BE2C (cell line): ENCODE data around the gene PRDM8.

Experiments
- DNase-seq: peaks from one replicate; pipeline ENCODE4 v3.0.0-alpha.2; 2020
- H3K27me3 ChIP-seq: fragments of 250-450 bp; sonication (Bioruptor Pico); 2 replicates; pipeline ENCODE4 v1.5.1; 2020; ENCODE audit warnings: mild to moderate bottlenecking
- H3K36me3 ChIP-seq: fragments of 250-450 bp; sonication (Bioruptor Pico); 2 replicates; pipeline ENCODE4 v1.5.1; 2020; ENCODE audit warnings: mild to moderate bottlenecking
- H3K4me1 ChIP-seq: fragments of 250-450 bp; sonication (Bioruptor Pico); 2 replicates; pipeline ENCODE4 v1.5.1; 2020
- H3K4me3 ChIP-seq: 2 replicates; pipeline ENCODE4 v1.5.1; 2011; ENCODE audit warnings: low read depth, low read length
- H3K9me3 ChIP-seq: fragments of 250-450 bp; sonication (Bioruptor Pico); 2 replicates; pipeline ENCODE4 v1.5.1; 2020
- TF ChIP-seq, protein P1 (sequence below): IDR thresholded peaks from 2 replicates; pipeline ENCODE4 v1.5.1; 2012; ENCODE audit warnings: mild to moderate bottlenecking, low read depth, low read length

The PRDM8 gene

DNA sequence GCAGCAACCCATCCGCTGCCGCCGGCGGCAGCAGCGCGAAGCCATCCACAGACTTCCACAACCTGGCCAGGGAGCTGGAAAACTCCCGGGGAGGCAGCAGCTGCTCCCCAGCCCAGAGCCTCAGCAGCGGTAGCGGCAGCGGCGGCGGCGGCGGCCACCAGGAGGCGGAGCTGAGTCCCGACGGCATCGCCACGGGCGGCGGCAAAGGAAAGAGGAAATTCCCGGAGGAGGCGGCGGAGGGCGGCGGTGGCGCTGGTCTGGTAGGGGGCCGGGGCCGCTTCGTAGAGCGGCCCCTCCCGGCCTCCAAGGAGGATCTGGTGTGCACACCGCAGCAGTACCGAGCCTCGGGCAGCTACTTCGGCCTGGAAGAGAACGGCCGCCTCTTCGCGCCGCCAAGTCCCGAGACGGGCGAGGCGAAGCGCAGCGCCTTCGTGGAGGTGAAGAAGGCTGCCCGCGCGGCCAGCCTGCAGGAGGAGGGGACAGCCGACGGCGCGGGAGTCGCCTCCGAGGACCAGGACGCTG is 4.9 kb downstream of the PRDM8 start:
- peak; percentile 72 for DNase-seq
- no peaks in the 10 kb centered on the region for H3K9me3 ChIP-seq
- H3K36me3 ChIP-seq = no peaks in the 10 kb centered on the region
- TF ChIP-seq, protein P1, sequence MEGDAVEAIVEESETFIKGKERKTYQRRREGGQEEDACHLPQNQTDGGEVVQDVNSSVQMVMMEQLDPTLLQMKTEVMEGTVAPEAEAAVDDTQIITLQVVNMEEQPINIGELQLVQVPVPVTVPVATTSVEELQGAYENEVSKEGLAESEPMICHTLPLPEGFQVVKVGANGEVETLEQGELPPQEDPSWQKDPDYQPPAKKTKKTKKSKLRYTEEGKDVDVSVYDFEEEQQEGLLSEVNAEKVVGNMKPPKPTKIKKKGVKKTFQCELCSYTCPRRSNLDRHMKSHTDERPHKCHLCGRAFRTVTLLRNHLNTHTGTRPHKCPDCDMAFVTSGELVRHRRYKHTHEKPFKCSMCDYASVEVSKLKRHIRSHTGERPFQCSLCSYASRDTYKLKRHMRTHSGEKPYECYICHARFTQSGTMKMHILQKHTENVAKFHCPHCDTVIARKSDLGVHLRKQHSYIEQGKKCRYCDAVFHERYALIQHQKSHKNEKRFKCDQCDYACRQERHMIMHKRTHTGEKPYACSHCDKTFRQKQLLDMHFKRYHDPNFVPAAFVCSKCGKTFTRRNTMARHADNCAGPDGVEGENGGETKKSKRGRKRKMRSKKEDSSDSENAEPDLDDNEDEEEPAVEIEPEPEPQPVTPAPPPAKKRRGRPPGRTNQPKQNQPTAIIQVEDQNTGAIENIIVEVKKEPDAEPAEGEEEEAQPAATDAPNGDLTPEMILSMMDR = no peak; the same call in 1 of the 2 replicates
- peak overlapping the region; percentile 45 for H3K4me3 ChIP-seq
- H3K27me3 ChIP-seq = peaks cover 25% of the 10 kb centered on the region
- no peaks in the 10 kb centered on the region for H3K4me1 ChIP-seq

DNA sequence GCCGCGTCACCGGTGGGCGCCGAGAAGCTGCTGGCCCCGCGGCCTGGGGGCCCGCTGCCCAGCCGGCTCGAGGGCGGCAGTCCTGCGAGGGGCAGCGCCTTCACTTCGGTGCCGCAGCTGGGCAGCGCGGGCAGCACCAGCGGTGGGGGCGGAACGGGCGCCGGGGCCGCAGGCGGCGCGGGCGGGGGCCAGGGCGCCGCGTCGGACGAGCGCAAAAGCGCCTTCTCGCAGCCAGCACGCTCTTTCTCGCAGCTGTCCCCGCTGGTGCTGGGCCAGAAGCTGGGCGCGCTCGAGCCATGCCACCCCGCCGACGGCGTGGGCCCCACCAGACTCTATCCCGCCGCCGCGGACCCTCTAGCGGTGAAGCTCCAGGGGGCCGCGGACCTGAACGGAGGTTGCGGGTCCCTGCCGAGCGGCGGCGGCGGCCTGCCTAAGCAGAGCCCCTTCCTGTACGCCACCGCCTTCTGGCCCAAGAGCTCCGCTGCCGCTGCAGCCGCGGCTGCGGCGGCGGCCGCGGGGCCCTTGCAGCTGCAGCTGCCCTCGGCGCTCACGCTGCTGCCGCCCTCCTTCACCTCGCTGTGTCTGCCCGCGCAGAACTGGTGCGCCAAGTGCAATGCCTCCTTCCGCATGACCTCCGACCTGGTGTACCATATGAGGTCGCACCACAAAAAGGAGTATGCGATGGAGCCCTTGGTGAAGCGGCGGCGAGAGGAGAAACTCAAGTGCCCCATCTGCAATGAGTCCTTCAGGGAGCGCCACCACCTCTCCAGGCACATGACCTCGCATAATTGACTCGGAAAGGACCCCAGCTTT is 5.6 kb downstream of the PRDM8 start:
- DNase-seq = no peak
- Histone ChIP-seq H3K27me3 (peaks cover 21% of the 10 kb centered on the region), H3K4me1 (no peaks in the 10 kb centered on the region), H3K9me3 (no peaks in the 10 kb centered on the region), H3K4me3 (no peak overlapping the region), H3K36me3 (no peaks in the 10 kb centered on the region)
- TF ChIP-seq, protein P1 = no peak

DNA sequence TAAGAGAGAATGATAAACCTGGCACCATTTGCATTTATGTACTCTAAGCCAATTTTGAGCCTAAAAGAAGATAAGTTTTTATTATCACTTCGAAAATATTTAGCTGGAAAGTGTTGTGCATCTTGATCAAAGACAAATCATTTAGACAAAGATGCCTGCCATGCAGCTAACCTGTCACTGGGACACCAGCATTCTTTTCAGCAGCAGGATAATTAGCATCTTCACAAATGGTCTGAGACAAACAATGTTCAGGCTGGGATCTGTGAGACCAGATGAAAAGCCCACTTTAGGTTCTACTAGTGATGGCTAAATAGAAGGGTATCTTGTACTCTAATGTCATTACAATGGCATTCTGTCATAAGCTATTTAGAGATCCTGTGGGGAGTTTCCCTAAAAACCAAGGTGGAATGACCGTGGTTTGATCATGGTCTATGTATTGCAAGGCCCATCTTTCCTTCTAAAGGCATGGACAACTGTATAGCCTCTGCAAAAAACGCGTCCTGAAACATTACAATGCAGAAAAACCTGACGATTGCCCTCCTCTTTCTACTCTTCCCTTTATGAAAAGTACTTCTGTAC is 7.2 kb downstream of the PRDM8 start:
- no peak overlapping the region for H3K4me3 ChIP-seq
- no peak for DNase-seq
- TF ChIP-seq, protein P1 = no peak
- H3K27me3 ChIP-seq = peaks cover 11% of the 10 kb centered on the region
- H3K36me3 ChIP-seq = no peaks in the 10 kb centered on the region
- no peaks in the 10 kb centered on the region for H3K9me3 ChIP-seq
- H3K4me1 ChIP-seq = no peaks in the 10 kb centered on the region

DNA sequence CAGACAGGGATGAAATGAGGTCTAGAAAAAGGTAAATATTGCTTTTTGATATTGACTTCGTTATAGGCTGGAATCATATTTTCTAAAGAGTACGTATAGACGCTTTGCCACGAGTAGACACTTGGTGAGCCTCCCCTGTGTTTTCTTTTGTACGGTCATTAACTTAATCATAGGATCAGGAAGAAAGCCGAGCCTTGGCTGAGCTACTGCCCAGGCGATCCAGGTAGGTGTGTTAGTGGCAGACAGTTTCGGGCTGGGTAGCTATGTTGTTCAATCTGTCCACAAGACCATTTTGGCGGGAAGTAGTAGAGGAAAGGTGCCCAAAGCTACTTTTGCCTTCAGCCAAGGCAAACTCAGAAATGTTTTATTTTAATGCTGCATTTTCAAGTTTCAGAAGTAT is 8.8 kb downstream of the PRDM8 start:
- Histone ChIP-seq H3K4me3 (no peak overlapping the region), H3K4me1 (no peaks in the 10 kb centered on the region), H3K27me3 (0 out of 2 replicates have a peak, but pooled peaks cover 4% of the 10 kb centered on the region), H3K9me3 (no peaks in the 10 kb centered on the region), H3K36me3 (no peaks in the 10 kb centered on the region)
- TF ChIP-seq, protein P1 = no peak
- no peak for DNase-seq

DNA sequence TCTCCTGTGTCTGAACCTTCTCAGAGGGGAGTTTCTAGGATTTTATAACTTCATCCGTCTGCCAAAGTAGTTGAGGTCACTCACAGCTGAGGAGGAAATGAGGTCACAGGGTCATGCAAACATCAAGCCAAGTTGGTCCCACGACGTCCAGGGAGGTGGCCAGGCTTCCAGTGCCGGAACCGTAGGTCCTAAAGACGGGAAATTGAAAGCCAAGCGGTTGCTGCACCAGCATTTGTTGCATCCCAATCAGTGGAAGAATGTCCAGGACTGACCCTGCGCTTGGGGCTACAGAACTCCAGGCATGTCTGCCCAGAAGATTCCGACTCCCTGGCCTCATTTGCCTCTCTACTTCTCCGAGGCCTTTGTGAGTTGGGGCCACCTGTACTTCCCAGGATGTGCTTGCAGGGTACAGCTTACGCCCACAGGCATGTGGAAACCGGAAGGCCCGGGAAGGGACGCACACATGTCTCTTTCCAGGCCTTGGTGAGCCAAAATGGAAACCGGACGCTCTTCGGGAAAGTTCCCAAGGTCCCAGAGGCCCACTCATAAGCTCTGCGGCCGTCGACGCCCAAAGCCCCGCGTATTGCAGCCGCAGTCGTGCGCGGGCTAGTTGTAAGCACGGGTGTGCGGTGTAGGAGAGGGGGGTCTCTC is 9.3 kb downstream of the PRDM8 start:
- no peaks in the 10 kb centered on the region for H3K4me1 ChIP-seq
- TF ChIP-seq, protein P1 = no peak
- H3K27me3 ChIP-seq = 0 out of 2 replicates have a peak, but pooled peaks cover 4% of the 10 kb centered on the region
- H3K9me3 ChIP-seq = no peaks in the 10 kb centered on the region
- DNase-seq = no peak
- H3K36me3 ChIP-seq = no peaks in the 10 kb centered on the region
- H3K4me3 ChIP-seq = no peak overlapping the region

DNA sequence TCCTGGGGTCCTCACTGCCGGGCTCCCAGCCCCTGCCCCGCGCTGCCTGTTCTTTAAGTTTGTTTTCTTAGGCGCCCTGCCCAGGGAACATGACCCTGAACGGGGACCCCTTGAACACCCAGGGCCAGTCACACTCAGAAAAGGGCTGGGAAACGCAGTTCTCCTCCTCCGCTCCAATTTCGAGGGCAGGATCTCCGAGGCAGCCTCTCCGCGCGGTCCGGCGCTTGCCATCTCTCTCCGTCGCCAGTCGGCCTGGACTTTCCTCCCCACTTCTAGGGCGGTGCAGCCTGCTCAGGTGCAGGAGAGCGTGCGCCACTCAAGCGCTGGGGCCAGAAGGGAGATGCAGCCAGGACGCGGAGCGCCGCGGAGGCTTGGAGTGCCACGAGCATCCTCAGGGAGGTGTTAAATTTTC is 9.9 kb downstream of the PRDM8 start:
- 0 out of 2 replicates have a peak, but pooled peaks cover 2% of the 10 kb centered on the region for H3K27me3 ChIP-seq

More for the DNA sequence above, 9.9 kb downstream of the PRDM8 start:
- no peaks in the 10 kb centered on the region for H3K36me3 ChIP-seq
- DNase-seq = no peak
- H3K9me3 ChIP-seq = no peaks in the 10 kb centered on the region
- TF ChIP-seq, protein P1 = no peak
- H3K4me1 ChIP-seq = no peaks in the 10 kb centered on the region
- no peak overlapping the region for H3K4me3 ChIP-seq
